ENCODE data around the gene HIVEP1. TPM values are rescaled to one million over a fixed set of nuclear protein-coding genes. Genes with fewer than 3 reads are reported as not detected.

The HIVEP1 gene
- total RNA-seq, 1 donor from 2014 or later: 25.7 TPM

DNA sequence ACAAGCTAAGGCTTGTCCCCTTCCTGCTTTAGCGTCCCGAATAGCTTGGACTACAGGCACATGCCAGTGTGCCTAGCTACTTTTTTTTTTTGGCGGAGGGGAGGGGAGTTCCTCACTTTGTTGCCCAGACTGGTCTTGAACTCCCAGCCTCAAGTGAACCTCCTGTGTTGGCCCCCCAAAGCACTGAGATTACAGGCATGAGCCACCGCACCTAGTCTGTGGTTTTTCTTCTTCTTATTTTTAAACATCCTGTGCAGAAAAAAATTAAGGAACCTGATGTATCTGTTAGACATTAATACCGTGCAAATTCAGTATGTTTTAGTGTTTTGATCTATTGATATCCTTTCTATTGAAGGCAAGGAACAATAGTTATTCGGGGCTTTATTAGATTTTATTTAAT lies 25.7 kb downstream of the HIVEP1 start:
- Histone ChIP-seq H3K27ac (no peak overlapping the region), H3K4me3 (no peak overlapping the region), H3K4me1 (peaks cover 9% of the 10 kb centered on the region), H3K36me3 (no peaks in the 10 kb centered on the region), H3K9me3 (no peaks in the 10 kb centered on the region), H3K27me3 (no peaks in the 10 kb centered on the region)
- intact Hi-C loops (cut with DNase I): no loop called here
- no peak for TF ChIP-seq CTCF (IDR thresholded peaks at IDR 0.05)
- ATAC-seq: no peak
- no peak for DNase-seq

DNA sequence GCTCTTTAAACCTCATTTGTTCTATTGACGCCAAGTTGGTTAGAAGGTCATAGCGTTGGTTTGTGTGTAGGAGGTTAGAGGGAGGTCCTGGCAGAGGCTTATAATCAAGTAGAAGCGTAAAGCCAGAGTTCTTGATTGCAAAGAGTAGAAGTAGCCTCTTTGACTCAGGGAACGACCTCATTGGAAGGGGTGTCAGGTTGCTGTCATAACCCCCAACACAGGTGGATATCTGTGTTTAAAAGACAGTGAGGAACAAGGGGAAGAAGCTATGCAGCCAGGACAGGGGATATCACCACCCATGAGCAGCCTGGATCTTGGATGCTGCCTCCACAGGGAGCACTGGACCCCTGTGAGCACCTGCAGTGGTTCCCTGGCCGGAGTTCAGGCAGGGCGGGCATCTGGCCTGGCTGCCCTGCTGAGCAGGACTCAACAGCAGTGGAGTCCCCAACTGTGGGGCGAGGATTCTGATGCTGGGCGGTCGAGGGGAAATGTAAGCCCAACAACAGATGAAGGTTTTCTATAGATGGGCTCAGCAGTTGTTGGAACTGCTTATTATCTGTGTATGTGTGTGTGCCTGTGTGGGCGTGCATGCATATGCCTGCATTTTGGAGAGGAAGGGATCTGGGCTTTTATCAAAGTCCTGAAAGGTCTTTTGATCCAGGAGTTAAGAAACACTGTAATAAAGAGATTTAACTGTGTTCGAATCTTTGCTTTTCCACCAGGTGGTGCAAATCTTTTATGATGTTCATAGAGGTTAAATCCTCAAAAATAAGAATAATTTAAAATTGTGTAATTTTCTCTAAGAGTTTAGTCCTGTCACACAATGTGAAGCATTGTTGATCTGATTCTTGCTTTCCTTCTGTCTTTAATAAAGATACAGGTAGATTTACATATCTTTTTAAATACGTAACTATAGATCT lies 27.7 kb downstream of the HIVEP1 start:
- intact Hi-C loops (cut with DNase I): no loop called here
- no peak overlapping the region for H3K4me3 ChIP-seq
- no peak overlapping the region for H3K27ac ChIP-seq
- H3K36me3 ChIP-seq: no peaks in the 10 kb centered on the region
- H3K9me3 ChIP-seq: no peaks in the 10 kb centered on the region
- ATAC-seq (no peak), DNase-seq (no peak)
- H3K27me3 ChIP-seq: no peaks in the 10 kb centered on the region
- no peak for TF ChIP-seq CTCF (IDR thresholded peaks at IDR 0.05)
- peaks cover 4% of the 10 kb centered on the region for H3K4me1 ChIP-seq

DNA sequence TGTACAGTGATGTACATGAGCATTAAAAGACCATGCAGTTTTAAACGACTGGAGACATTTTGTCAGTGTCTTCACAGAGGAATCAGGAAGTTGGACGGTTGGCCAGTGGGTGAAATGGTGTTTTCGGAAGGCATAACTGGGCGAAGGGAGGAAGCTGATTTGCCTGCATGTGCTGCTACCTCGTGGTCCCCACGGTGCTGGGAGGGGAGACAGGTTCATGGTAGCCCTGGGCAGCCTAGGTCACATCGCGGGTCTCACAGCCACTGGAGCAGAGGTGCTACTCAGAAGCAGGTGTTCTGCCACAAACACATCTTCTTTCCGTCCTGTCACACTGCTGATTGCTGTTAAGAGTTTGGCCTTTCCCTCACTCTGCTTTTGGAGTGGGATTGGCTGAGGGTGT lies 35.2 kb downstream of the HIVEP1 start:
- intact Hi-C loops (cut with DNase I): no loop called here
- Histone ChIP-seq H3K9me3 (no peaks in the 10 kb centered on the region), H3K27ac (no peak overlapping the region), H3K27me3 (no peaks in the 10 kb centered on the region), H3K36me3 (no peaks in the 10 kb centered on the region), H3K4me1 (peaks cover 10% of the 10 kb centered on the region), H3K4me3 (no peak overlapping the region)
- DNase-seq: peak; percentile 66
- peak; percentile 64 for ATAC-seq
- TF ChIP-seq CTCF (IDR thresholded peaks at IDR 0.05): no peak

DNA sequence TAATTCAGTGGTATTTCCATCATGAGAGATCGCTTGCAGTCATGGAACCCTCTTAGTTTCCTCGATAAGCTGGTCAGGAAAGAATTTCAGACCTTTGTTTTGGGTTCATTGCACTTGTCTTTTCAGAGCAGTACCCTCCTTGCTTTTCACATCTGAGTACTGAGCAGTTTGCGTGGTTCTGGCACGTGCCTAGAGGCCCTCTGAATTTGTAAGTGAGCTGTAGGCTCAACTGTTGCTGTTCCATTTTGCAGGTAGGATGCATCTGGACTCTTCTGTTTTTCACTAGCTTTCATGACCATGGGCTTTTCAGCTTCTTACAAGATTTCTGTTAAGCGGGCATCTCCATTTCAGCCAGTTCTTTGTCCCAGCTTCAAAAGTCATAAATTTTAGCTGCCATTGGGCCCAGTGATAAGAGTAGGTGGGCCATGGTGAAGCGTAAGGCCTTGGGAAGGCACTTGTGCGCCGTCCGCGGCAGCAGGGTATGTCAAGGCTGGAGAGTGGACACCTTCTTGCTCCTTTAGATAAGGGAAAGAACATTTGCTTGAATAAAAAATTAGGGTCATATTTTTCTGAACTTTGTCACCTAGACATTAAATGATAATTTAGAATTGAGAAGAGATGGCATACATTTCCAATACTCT lies 35.8 kb downstream of the HIVEP1 start:
- no peak for TF ChIP-seq CTCF (IDR thresholded peaks at IDR 0.05)
- Histone ChIP-seq H3K4me3 (no peak overlapping the region), H3K4me1 (peaks cover 10% of the 10 kb centered on the region), H3K27ac (no peak overlapping the region), H3K36me3 (no peaks in the 10 kb centered on the region), H3K27me3 (no peaks in the 10 kb centered on the region), H3K9me3 (no peaks in the 10 kb centered on the region)
- ATAC-seq: no peak
- intact Hi-C loops (cut with DNase I): no loop called here
- DNase-seq: no peak

GRCh38 chr6:12048609-12049008 lies 36.5 kb downstream of the HIVEP1 start:
- intact Hi-C loops (cut with DNase I): no loop called here
- TF ChIP-seq CTCF (IDR thresholded peaks at IDR 0.05): no peak
- ATAC-seq (no peak), DNase-seq (no peak)
- Histone ChIP-seq H3K27ac (no peak overlapping the region), H3K27me3 (no peaks in the 10 kb centered on the region), H3K4me1 (peaks cover 10% of the 10 kb centered on the region), H3K9me3 (no peaks in the 10 kb centered on the region), H3K36me3 (no peaks in the 10 kb centered on the region), H3K4me3 (no peak overlapping the region)

Data from upper lobe of right lung (tissue), 1 donor.